Stomach (tissue), 9 donors: Measurements from ENCODE around the gene SPATA31D3. TPM values are rescaled to one million over a fixed set of nuclear protein-coding genes. Genes with fewer than 3 reads are reported as not detected.
"Not testable (repeated sequence)": the region's sequence is repeated elsewhere in the genome, so short reads cannot be mapped to it uniquely, and the experiment has no call there.

Experiments
- DNase-seq, 2 donors: peaks; one replicate each; pipeline versions ENCODE4 v3.0.0 to v3.0.0-alpha.2; 2013 to 2019
- H3K27ac ChIP-seq, 5 donors: fragments of 200-600 bp in 4 of 5; sonication (generic) in 4 of 5; one replicate each; pipeline ENCODE4 v1.5.1; 2013 to 2019; ENCODE audit warnings: mild to moderate bottlenecking in 1 of 5, moderate library complexity in 1 of 5
- H3K27me3 ChIP-seq, 3 donors: fragments of 200-600 bp; sonication (generic); one replicate each; pipeline ENCODE4 v1.5.1; 2017 to 2019; ENCODE audit warnings: mixed run types in 1 of 3
- H3K36me3 ChIP-seq, 4 donors: fragments of 200-600 bp; sonication (generic); 1 replicate in 3 of 4; 2 replicates in 1 of 4; pipeline ENCODE4 v1.5.1; 2016 to 2019
- H3K4me1 ChIP-seq, 4 donors: fragments of 200-600 bp; sonication (generic); one replicate each; pipeline ENCODE4 v1.5.1; 2016 to 2019
- H3K4me3 ChIP-seq, 4 donors: fragments of 200-600 bp; sonication (generic) in 3 of 4; one replicate each; pipeline ENCODE4 v1.5.1; 2016 to 2019; ENCODE audit warnings: mild to moderate bottlenecking in 1 of 4
- H3K9me3 ChIP-seq, 4 donors: fragments of 200-600 bp; sonication (generic); one replicate each; pipeline ENCODE4 v1.5.1; 2016 to 2019
- CTCF ChIP-seq, 7 experiments: fragments of 450-650 bp in 4 of 7; fragments of 200-600 bp in 3 of 7; sonication (generic) in 3 of 7; IDR thresholded peaks; one replicate each; pipeline ENCODE4 v1.5.1; 2016 to 2019; ENCODE audit warnings: antibody characterized with exemption in 7 of 7, control low read depth in 2 of 7, mild to moderate bottlenecking in 1 of 7
- EP300 ChIP-seq: sonication (generic); formaldehyde crosslinking; IDR thresholded peaks from one replicate; pipeline ENCODE4 v1.6.1; 2017; ENCODE audit warnings: antibody characterized with exemption
- POLR2A ChIP-seq, 4 donors: fragments of 450-650 bp; IDR thresholded peaks; one replicate each; pipeline ENCODE4 v1.6.1; 2016; ENCODE audit warnings: antibody characterized with exemption in 4 of 4, control low read depth in 2 of 4, mild to moderate bottlenecking in 1 of 4, moderate library complexity in 1 of 4
- POLR2AphosphoS5 ChIP-seq, 3 donors: sonication (generic); formaldehyde crosslinking; IDR thresholded peaks; one replicate each; pipeline ENCODE4 v1.6.1; 2016; ENCODE audit warnings: antibody characterized with exemption in 3 of 3
- WGBS, 5 donors: extraction: QIAGEN DNeasy Blood & Tissue Kit in 3 of 5; methylation state at CpG; one replicate each; pipeline versions ENCODE4 v1.1.5 to v1.1.7; 2013 to 2018; 5-methylcytosine and 5-hydroxymethylcytosine counted together
- intact Hi-C: fragments of 100-400 bp; cut with DNase I; formaldehyde crosslinking; loops from one replicate; pipeline ENCODE4 v1.15.1; 2023; ENCODE audit warnings: low total_unique reads
- polyA plus RNA-seq, 3 donors: library from polyadenylated mRNA; stranded (reverse); fragments of 200-250 nt; gene quantifications; one replicate each; pipeline ENCODE4 v1.2.3, GENCODE V29; 2013
- total RNA-seq, 5 donors: library from RNA; depleted of rRNA; stranded (reverse); fragments of >200 nt; gene quantifications; one replicate each; pipeline versions ENCODE4 v1.1.0 to v1.2.3, GENCODE V29; 2014 to 2016
- donor health status: healthy with polysubstance abuse.
- donor health status: Bipolar disorder and iron deficiency.
- donor health status: healthy.

Gene SPATA31D3
- total and polyA plus RNA-seq, 8 donors = not detected

GRCh38 chr9:81980568-81980967 is 37.3 kb downstream of the SPATA31D3 start:
- Histone ChIP-seq H3K4me1 (no peaks in the 10 kb centered on the region), H3K27ac (no peak overlapping the region), H3K36me3 (no peaks in the 10 kb centered on the region), H3K9me3 (no peaks in the 10 kb centered on the region), H3K27me3 (no peaks in the 10 kb centered on the region), H3K4me3 (no peak overlapping the region)
- no peak for DNase-seq
- TF ChIP-seq EP300 (no peak), POLR2AphosphoS5 (IDR thresholded peaks at IDR 0.05) (no peak), POLR2A (IDR thresholded peaks at IDR 0.05) (no peak), CTCF (IDR thresholded peaks at IDR 0.05) (no peak)
- intact Hi-C loops = no loop called here

GRCh38 chr9:81981883-81982282 is 38.6 kb downstream of the SPATA31D3 start:
- H3K4me1 ChIP-seq = no peaks in the 10 kb centered on the region
- TF ChIP-seq POLR2AphosphoS5 (IDR thresholded peaks at IDR 0.05) (no peak), CTCF (IDR thresholded peaks at IDR 0.05) (no peak), EP300 (no peak), POLR2A (IDR thresholded peaks at IDR 0.05) (no peak)
- H3K4me3 ChIP-seq = no peak overlapping the region
- intact Hi-C loops = no loop called here
- DNase-seq = no peak
- no peaks in the 10 kb centered on the region for H3K9me3 ChIP-seq
- H3K27ac ChIP-seq = no peak overlapping the region
- H3K36me3 ChIP-seq = no peaks in the 10 kb centered on the region
- no peaks in the 10 kb centered on the region for H3K27me3 ChIP-seq
- 90 to 94% (median 92%) methylated on average over 4 of the region's 4 CpGs for WGBS, 5 donors

- no peaks in the 10 kb centered on the region for H3K4me1 ChIP-seq
- H3K9me3 ChIP-seq = no peaks in the 10 kb centered on the region
- no peaks in the 10 kb centered on the region for H3K27me3 ChIP-seq
- no peaks in the 10 kb centered on the region for H3K36me3 ChIP-seq
- intact Hi-C loops = no loop called here
- no peak overlapping the region for H3K27ac ChIP-seq
- H3K4me3 ChIP-seq = no peak overlapping the region
- TF ChIP-seq POLR2A (IDR thresholded peaks at IDR 0.05) = no peak
- no peak for TF ChIP-seq EP300
- TF ChIP-seq CTCF (IDR thresholded peaks at IDR 0.05) = no peak
- no peak for TF ChIP-seq POLR2AphosphoS5 (IDR thresholded peaks at IDR 0.05)
- 78 to 88% (median 82%) methylated on average over 6 of the region's 6 CpGs for WGBS, 5 donors
- no peak for DNase-seq
Observed at GRCh38 chr9:81984928-81985327, 41.6 kb downstream of the SPATA31D3 start.

GRCh38 chr9:81986051-81986450 is 42.8 kb downstream of the SPATA31D3 start:
- WGBS, 5 donors = 53 to 72% (median 55%) methylated on average over 1 of the region's 1 CpG
- DNase-seq = no peak
- intact Hi-C loops = no loop called here

GRCh38 chr9:81988472-81988871 is 45.2 kb downstream of the SPATA31D3 start, which contains the start of gene SPATA31D1:
TSS of gene SPATA31D1 (plus strand) at chr9:81988772. CDS start at chr9:81988819, 47 bp downstream.
- H3K4me1 ChIP-seq, H3K27me3 ChIP-seq, H3K36me3 ChIP-seq, intact Hi-C loops, DNase-seq, H3K4me3 ChIP-seq, H3K9me3 ChIP-seq, H3K27ac ChIP-seq: not testable (repeated sequence)
- 92 to 100% (median 94%) methylated on average over 1 of the region's 1 CpG for WGBS, 5 donors

More at GRCh38 chr9:81986051-81986450, 42.8 kb downstream of the SPATA31D3 start:
- TF ChIP-seq POLR2AphosphoS5 (IDR thresholded peaks at IDR 0.05) (no peak), CTCF (IDR thresholded peaks at IDR 0.05) (no peak), POLR2A (IDR thresholded peaks at IDR 0.05) (no peak), EP300 (no peak)
- no peaks in the 10 kb centered on the region for H3K4me1 ChIP-seq
- no peaks in the 10 kb centered on the region for H3K36me3 ChIP-seq
- H3K4me3 ChIP-seq = no peak overlapping the region
- H3K9me3 ChIP-seq = no peaks in the 10 kb centered on the region
- H3K27me3 ChIP-seq = no peaks in the 10 kb centered on the region
- H3K27ac ChIP-seq = no peak overlapping the region
